Measurements from ENCODE around the gene KLHL13. TPM values are rescaled to one million over a fixed set of nuclear protein-coding genes. Genes with fewer than 3 reads are reported as not detected.
A peak's percentile ranks its signal among the peaks of the same experiment; 100 is the strongest.
"Not testable (repeated sequence)": the region's sequence is repeated elsewhere in the genome, so short reads cannot be mapped to it uniquely, and the experiment has no call there.

The KLHL13 gene
- total RNA-seq, 1 donor from 2014 or later = 1.8 TPM

DNA sequence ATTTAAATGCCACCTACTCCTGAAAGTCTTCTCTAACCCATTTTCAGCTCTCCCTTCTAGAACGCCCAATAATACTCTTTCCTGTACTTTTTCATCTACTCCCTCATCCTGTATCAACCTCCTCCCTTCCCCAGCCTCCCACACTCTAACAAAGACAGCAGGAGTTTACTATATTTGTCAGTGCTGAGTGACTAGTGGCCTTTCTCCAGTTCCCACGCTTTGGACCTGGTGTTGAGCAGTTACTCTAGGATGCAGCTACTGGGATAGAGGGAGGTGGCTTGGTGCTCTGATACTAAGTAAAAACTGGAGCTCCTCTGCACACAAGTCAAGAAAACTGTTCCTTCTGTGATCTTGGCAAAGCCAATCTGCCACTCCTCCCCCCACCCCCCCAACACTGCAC is 36.1 kb upstream of the KLHL13 start:
- no peaks in the 10 kb centered on the region for H3K27me3 ChIP-seq (ENCODE audit: control insufficient read depth, insufficient read depth, low read length)
- H3K36me3 ChIP-seq (ENCODE audit: control insufficient read depth, insufficient read depth, low read length) = no peaks in the 10 kb centered on the region
- no peak overlapping the region for H3K4me3 ChIP-seq (ENCODE audit: low read depth, low read length)
- FAIRE-seq (no peak), DNase-seq (ENCODE audit: low read depth) (no peak)
- TF ChIP-seq, protein P1, sequence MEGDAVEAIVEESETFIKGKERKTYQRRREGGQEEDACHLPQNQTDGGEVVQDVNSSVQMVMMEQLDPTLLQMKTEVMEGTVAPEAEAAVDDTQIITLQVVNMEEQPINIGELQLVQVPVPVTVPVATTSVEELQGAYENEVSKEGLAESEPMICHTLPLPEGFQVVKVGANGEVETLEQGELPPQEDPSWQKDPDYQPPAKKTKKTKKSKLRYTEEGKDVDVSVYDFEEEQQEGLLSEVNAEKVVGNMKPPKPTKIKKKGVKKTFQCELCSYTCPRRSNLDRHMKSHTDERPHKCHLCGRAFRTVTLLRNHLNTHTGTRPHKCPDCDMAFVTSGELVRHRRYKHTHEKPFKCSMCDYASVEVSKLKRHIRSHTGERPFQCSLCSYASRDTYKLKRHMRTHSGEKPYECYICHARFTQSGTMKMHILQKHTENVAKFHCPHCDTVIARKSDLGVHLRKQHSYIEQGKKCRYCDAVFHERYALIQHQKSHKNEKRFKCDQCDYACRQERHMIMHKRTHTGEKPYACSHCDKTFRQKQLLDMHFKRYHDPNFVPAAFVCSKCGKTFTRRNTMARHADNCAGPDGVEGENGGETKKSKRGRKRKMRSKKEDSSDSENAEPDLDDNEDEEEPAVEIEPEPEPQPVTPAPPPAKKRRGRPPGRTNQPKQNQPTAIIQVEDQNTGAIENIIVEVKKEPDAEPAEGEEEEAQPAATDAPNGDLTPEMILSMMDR (IDR thresholded peaks at IDR 0.05; ENCODE audit: insufficient read depth, low read length, severe bottlenecking) = no peak

GRCh38 chrX:118148737-118149136 is 32.1 kb upstream of the KLHL13 start:
- TF ChIP-seq, protein P1 (IDR thresholded peaks at IDR 0.05; ENCODE audit: insufficient read depth, low read length, severe bottlenecking) = no peak
- H3K4me3 ChIP-seq (ENCODE audit: low read depth, low read length) = no peak overlapping the region
- H3K36me3 ChIP-seq (ENCODE audit: control insufficient read depth, insufficient read depth, low read length) = no peaks in the 10 kb centered on the region
- FAIRE-seq = no peak
- no peak for DNase-seq (ENCODE audit: low read depth)
- no peaks in the 10 kb centered on the region for H3K27me3 ChIP-seq (ENCODE audit: control insufficient read depth, insufficient read depth, low read length)

GRCh38 chrX:118147771-118148170 is 31.2 kb upstream of the KLHL13 start:
- FAIRE-seq; H3K36me3 ChIP-seq (ENCODE audit: control insufficient read depth, insufficient read depth, low read length); H3K4me3 ChIP-seq (ENCODE audit: low read depth, low read length); DNase-seq (ENCODE audit: low read depth); H3K27me3 ChIP-seq (ENCODE audit: control insufficient read depth, insufficient read depth, low read length): not testable (repeated sequence)

- DNase-seq (ENCODE audit: low read depth) (no peak), FAIRE-seq (no peak)
- H3K4me3 ChIP-seq (ENCODE audit: low read depth, low read length) = no peak overlapping the region
- no peaks in the 10 kb centered on the region for H3K36me3 ChIP-seq (ENCODE audit: control insufficient read depth, insufficient read depth, low read length)
- no peaks in the 10 kb centered on the region for H3K27me3 ChIP-seq (ENCODE audit: control insufficient read depth, insufficient read depth, low read length)
- TF ChIP-seq, protein P1 (IDR thresholded peaks at IDR 0.05; ENCODE audit: insufficient read depth, low read length, severe bottlenecking) = no peak
Measured at GRCh38 chrX:118143578-118143977, 27.0 kb upstream of the KLHL13 start.

DNA sequence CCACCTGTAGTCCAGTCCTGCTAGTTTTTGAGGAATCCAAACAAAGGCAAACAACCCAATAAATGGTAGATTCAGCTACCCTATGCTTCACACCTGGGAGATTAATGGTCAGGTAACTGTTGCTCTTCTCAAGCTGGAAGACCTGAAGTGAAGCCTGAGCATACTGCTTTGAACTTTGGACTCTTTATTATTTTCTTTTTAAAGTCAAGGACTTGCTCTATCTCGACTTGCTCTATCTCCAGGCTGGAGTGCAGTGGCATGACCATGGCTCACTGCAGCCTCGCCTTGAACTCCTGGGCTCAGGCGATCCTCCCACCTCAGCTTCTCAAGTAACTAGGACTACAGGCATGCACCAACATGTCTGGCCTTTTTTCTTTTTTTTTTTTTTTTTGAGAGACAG is 14.7 kb upstream of the KLHL13 start:
- FAIRE-seq (no peak), DNase-seq (ENCODE audit: low read depth) (peak; percentile 10)
- no peaks in the 10 kb centered on the region for H3K27me3 ChIP-seq (ENCODE audit: control insufficient read depth, insufficient read depth, low read length)
- no peak overlapping the region for H3K4me3 ChIP-seq (ENCODE audit: low read depth, low read length)
- TF ChIP-seq, protein P1 (IDR thresholded peaks at IDR 0.05; ENCODE audit: insufficient read depth, low read length, severe bottlenecking) = no peak
- H3K36me3 ChIP-seq (ENCODE audit: control insufficient read depth, insufficient read depth, low read length) = no peaks in the 10 kb centered on the region

DNA sequence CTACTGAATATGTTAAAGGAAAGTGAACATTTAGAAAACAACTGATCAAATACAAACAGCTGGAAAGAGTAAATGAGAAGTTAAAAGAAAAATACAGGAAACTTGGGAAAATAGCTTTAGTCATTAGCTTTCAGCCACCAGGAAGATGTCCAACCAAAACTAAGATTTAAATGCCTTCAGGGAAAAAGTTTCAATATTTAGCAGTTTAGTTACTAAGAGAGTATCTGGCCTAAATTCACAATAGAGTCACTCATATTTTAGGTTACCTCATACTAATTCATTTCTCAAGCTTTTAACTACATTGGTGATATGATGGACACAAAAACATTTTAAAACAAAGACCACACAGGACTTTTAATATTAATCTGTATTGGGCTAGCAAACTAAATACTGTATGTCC is 13.1 kb upstream of the KLHL13 start:
- H3K4me3 ChIP-seq (ENCODE audit: low read depth, low read length) = no peak overlapping the region
- no peak for FAIRE-seq
- TF ChIP-seq, protein P1 (IDR thresholded peaks at IDR 0.05; ENCODE audit: insufficient read depth, low read length, severe bottlenecking) = no peak
- DNase-seq (ENCODE audit: low read depth) = no peak
- H3K36me3 ChIP-seq (ENCODE audit: control insufficient read depth, insufficient read depth, low read length) = no peaks in the 10 kb centered on the region
- H3K27me3 ChIP-seq (ENCODE audit: control insufficient read depth, insufficient read depth, low read length) = no peaks in the 10 kb centered on the region

All from bronchial epithelial cell (primary cell).